GM15510 (cell line): ENCODE results near the gene CYTH3.

ENCODE experiments used
- POLR2A ChIP-seq: IDR thresholded peaks from 3 replicates; pipeline ENCODE4 v1.6.1; 2011; ENCODE audit warnings: borderline replicate concordance; ENCODE audit not compliant: insufficient read length; ENCODE audit errors: extremely low read depth

Gene CYTH3

GRCh38 chr7:6248581-6248980 lies 23.8 kb downstream of the CYTH3 start:
- TF ChIP-seq POLR2A, result no peak

- TF ChIP-seq POLR2A, result no peak
Measured at GRCh38 chr7:6246251-6246917, 26.0 kb downstream of the CYTH3 start.

GRCh38 chr7:6244021-6244420 lies 28.4 kb downstream of the CYTH3 start:
- TF ChIP-seq POLR2A, result no peak

- TF ChIP-seq POLR2A, result no peak
Measured at GRCh38 chr7:6243168-6243567, 29.3 kb downstream of the CYTH3 start.

GRCh38 chr7:6242561-6242960 lies 29.9 kb downstream of the CYTH3 start:
- no peak for TF ChIP-seq POLR2A

GRCh38 chr7:6241607-6241973 lies 30.8 kb downstream of the CYTH3 start:
- no peak for TF ChIP-seq POLR2A

- no peak for TF ChIP-seq POLR2A
Measured at GRCh38 chr7:6238309-6238925, 34.0 kb downstream of the CYTH3 start.

GRCh38 chr7:6237730-6238129 lies 34.7 kb downstream of the CYTH3 start:
- TF ChIP-seq POLR2A, result no peak

GRCh38 chr7:6237011-6237410 lies 35.4 kb downstream of the CYTH3 start:
- no peak for TF ChIP-seq POLR2A

- TF ChIP-seq POLR2A, result no peak
Measured at GRCh38 chr7:6235029-6235871, 37.2 kb downstream of the CYTH3 start.

- TF ChIP-seq POLR2A, result no peak
Measured at GRCh38 chr7:6234384-6234783, 38.0 kb downstream of the CYTH3 start.

- TF ChIP-seq POLR2A, result no peak
Measured at GRCh38 chr7:6232534-6232933, 39.9 kb downstream of the CYTH3 start.

GRCh38 chr7:6232116-6232515 lies 40.3 kb downstream of the CYTH3 start:
- TF ChIP-seq POLR2A, result no peak

GRCh38 chr7:6231184-6231583 lies 41.2 kb downstream of the CYTH3 start:
- TF ChIP-seq POLR2A, result no peak

- TF ChIP-seq POLR2A, result no peak
Measured at GRCh38 chr7:6228361-6229229, 43.8 kb downstream of the CYTH3 start.
